Common myeloid progenitor, CD34-positive (primary cell): ENCODE results near the gene RHEB.

Experiments used
- CTCF ChIA-PET: fragments of 350-600 bp; sonication (Branson Sonifier 250); formaldehyde crosslinking; loops from one replicate; lab custom pipeline; 2021; ENCODE audit warnings: antibody characterized with exemption; lab: Charles Lee
- POLR2A ChIA-PET: fragments of 350-600 bp; sonication (Branson Sonifier 250); formaldehyde crosslinking; loops from one replicate; lab custom pipeline; 2021; ENCODE audit warnings: antibody characterized with exemption; lab: Charles Lee
- DNase-seq, 3 donors: peaks; one replicate each; pipeline versions ENCODE4 v3.0.0 to v3.0.0-alpha.2; 2013
- H3K27ac ChIP-seq, 2 experiments: 1 replicate in 1 of 2; 2 replicates in 1 of 2; pipeline ENCODE4 v1.7.0; 2013; ENCODE audit warnings: inconsistent platforms in 2 of 2, low read length in 2 of 2, mild to moderate bottlenecking in 2 of 2, low read depth in 1 of 2, moderate library complexity in 1 of 2; ENCODE audit not compliant: severe bottlenecking in 2 of 2, insufficient read depth in 1 of 2, poor library complexity in 1 of 2
- H3K27me3 ChIP-seq, 5 experiments: replicated peaks in 2 of 5; 1 replicate in 3 of 5; 2 replicates in 2 of 5; pipeline versions ENCODE4 v1.6.1 to v1.7.0; 2013; ENCODE audit warnings: low read length in 4 of 5, mild to moderate bottlenecking in 2 of 5, moderate library complexity in 2 of 5, inconsistent platforms in 1 of 5; ENCODE audit not compliant: insufficient read depth in 5 of 5, control insufficient read depth in 4 of 5
- H3K36me3 ChIP-seq, 4 experiments: 1 replicate in 2 of 4; 2 replicates in 2 of 4; pipeline versions ENCODE4 v1.6.1 to v1.7.0; 2013; ENCODE audit warnings: low read length in 3 of 4, control low read depth in 1 of 4, mild to moderate bottlenecking in 1 of 4; ENCODE audit not compliant: control insufficient read depth in 4 of 4, insufficient read depth in 4 of 4
- H3K4me1 ChIP-seq, 4 experiments: 1 replicate in 3 of 4; 2 replicates in 1 of 4; pipeline versions ENCODE4 v1.6.1 to v1.7.1; 2013; ENCODE audit warnings: low read length in 3 of 4, mild to moderate bottlenecking in 3 of 4, control low read depth in 1 of 4, inconsistent platforms in 1 of 4, moderate library complexity in 1 of 4; ENCODE audit not compliant: control insufficient read depth in 4 of 4, insufficient read depth in 4 of 4; ENCODE audit errors: control extremely low read depth in 1 of 4
- H3K4me3 ChIP-seq, 7 experiments: 1 replicate in 4 of 7; 2 replicates in 3 of 7; pipeline versions ENCODE4 v1.5.1 to v1.7.0; 2013; ENCODE audit warnings: mild to moderate bottlenecking in 7 of 7, low read length in 6 of 7, moderate library complexity in 6 of 7, inconsistent platforms in 2 of 7, low read depth in 2 of 7, control low read depth in 1 of 7; ENCODE audit not compliant: insufficient read depth in 4 of 7, control insufficient read depth in 1 of 7; ENCODE audit errors: extremely low read depth in 1 of 7
- H3K9me3 ChIP-seq, 5 experiments: 1 replicate in 4 of 5; 2 replicates in 1 of 5; pipeline versions ENCODE4 v1.6.1 to v1.7.1; 2013; ENCODE audit warnings: low read length in 4 of 5, mild to moderate bottlenecking in 2 of 5, inconsistent platforms in 1 of 5, low read depth in 1 of 5, moderate library complexity in 1 of 5; ENCODE audit not compliant: control insufficient read depth in 4 of 5, insufficient read depth in 2 of 5; ENCODE audit errors: control extremely low read depth in 1 of 5
- WGBS: methylation state at CpG from one replicate; pipeline ENCODE4 v1.1.5; 2013; ENCODE audit not compliant: insufficient coverage; 5-methylcytosine and 5-hydroxymethylcytosine counted together

The RHEB gene

DNA sequence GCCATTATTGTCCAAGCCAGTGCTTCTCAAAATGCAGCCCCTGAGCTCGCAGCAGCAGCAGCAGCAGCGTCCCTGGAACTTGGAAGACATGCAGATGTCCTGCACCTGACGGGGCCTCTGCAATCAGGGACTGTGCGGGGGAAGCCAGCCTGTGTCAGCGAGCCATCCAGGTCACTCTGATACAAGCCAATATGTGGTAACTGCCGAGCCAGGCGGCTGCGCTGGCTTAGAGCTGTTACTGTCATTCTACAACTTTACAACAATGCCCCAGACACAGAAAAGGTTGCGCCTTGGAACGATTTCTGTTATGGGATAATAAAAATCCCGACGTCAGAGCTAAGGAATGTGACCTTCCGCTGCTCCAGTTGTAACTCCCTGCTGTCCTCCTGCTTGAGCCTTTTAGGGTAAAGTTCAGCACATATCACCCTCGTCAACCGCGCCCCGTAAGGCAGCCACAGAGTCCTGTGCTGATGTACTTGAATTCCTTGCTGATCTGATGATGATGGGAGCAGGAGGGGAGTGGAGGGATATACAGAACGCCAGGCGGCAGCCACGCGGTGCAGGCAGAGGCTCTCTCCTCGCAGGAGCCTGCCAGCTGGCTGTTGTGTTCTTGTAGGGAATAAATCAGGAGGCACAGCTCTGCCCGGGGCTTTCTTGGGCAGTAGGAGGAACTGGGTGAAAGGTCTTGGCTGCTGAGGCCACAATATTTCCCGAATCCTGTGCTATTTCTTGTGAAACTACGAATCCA lies 59.8 kb downstream of the RHEB start:
- H3K27ac ChIP-seq: no peak overlapping the region
- WGBS: 46% methylated on average over 21 of the region's 25 CpGs
- H3K27me3 ChIP-seq: peaks cover 0 to 24% (median 0%) of the 10 kb centered on the region in 5 experiments
- peaks cover 0 to 24% (median 21%) of the 10 kb centered on the region in 5 experiments for H3K9me3 ChIP-seq
- no peak overlapping the region for H3K4me3 ChIP-seq
- H3K36me3 ChIP-seq: peaks cover 0 to 17% (median 3%) of the 10 kb centered on the region in 4 experiments
- ChIA-PET CTCF (interaction anchor here (1.1 to 1.8 kb wide), 3 partner anchors 10 to 105 kb away, joined by 3 to 5 read pairs (median 3); no protein-coding TSS in a partner anchor), POLR2A (no interaction called here)
- DNase-seq: no peak
- H3K4me1 ChIP-seq: peaks cover 0 to 3% (median 0%) of the 10 kb centered on the region in 4 experiments

DNA sequence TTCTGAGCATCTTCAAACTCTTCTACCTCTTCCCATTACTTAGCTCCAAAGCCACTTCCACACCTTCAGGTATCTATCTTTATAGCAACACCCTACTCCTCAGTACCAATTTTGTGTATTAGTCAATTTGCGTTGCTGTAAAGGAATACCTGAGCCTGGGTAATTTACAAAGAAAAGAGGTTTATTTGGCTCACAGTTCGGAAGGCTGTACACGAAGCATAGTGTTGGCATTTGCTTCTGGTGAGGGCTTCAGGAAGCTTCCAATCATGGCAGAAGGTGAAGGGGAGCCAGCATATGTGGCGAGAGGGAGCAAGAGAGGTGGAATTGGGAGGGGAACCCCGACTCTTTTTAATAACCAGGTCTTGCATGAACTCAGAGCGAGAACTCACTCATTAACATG lies 62.2 kb downstream of the RHEB start:
- WGBS: 100% methylated on average over 4 of the region's 6 CpGs
- peaks cover 0 to 8% (median 7%) of the 10 kb centered on the region in 5 experiments for H3K9me3 ChIP-seq
- H3K4me3 ChIP-seq: no peak overlapping the region
- CTCF ChIA-PET: interaction anchor here (0.7 to 1.4 kb wide), 3 partner anchors 8 to 89 kb away, joined by 3 to 6 read pairs (median 3); no protein-coding TSS in a partner anchor
- POLR2A ChIA-PET: no interaction called here
- H3K27me3 ChIP-seq: peaks cover 0 to 24% (median 0%) of the 10 kb centered on the region in 5 experiments
- H3K27ac ChIP-seq: no peak overlapping the region
- peaks cover 0 to 3% (median 0%) of the 10 kb centered on the region in 4 experiments for H3K4me1 ChIP-seq
- no peaks in the 10 kb centered on the region for H3K36me3 ChIP-seq
- no peak for DNase-seq

DNA sequence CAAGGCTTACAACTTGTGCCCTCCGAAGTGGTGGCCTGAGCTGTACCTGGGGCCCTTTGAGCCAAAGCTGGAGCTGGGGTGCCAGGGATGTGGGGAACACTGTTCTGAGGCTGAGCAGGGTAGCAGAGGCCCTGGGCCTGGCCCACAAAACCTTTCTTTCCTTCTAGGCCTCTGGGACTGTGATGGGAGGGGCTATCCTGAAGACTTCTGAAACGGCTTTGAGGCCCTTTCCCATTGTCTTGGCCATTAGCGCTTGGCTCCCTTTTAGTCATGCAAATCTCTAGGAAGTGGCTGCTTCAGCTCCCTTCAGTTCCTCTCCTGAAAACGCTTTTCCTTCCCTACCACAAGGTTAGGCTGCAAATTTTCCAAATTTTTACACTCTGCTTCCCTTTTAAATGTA lies 62.9 kb downstream of the RHEB start:
- Histone ChIP-seq H3K4me3 (no peak overlapping the region), H3K27ac (no peak overlapping the region), H3K27me3 (peaks cover 0 to 24% (median 0%) of the 10 kb centered on the region in 5 experiments), H3K9me3 (peaks cover 0 to 3% (median 0%) of the 10 kb centered on the region in 5 experiments), H3K4me1 (peaks cover 0 to 3% (median 0%) of the 10 kb centered on the region in 4 experiments), H3K36me3 (no peaks in the 10 kb centered on the region)
- no peak for DNase-seq
- WGBS: 94% methylated on average over 3 of the region's 4 CpGs
- CTCF ChIA-PET: interaction anchor here (0.7 kb wide), 1 partner anchor 10 kb away, joined by 3 read pairs; no protein-coding TSS in a partner anchor
- POLR2A ChIA-PET: no interaction called here

DNA sequence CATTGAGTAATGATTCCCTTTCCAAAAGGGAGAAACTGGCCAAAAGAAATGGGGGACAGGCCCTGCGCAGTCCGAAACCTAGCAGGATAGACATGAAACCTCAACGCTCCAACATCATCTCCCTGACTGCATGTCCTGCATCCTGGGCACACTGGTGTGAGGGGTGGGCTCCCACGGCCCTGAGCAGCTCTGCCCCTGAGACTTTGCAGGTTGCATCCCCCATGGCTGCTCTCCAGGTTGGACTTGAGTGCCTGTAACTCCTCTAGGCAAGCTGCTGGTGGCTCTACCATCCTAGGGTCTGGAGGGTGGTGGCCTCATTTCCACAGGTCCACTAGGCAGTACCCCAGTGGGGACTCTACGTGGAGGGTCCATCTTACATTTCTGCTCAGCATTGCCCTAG lies 63.4 kb downstream of the RHEB start:
- 100% methylated on average over 2 of the region's 5 CpGs for WGBS
- peaks cover 0 to 3% (median 0%) of the 10 kb centered on the region in 4 experiments for H3K4me1 ChIP-seq
- H3K27me3 ChIP-seq: peaks cover 0 to 22% (median 0%) of the 10 kb centered on the region in 5 experiments
- DNase-seq: no peak
- ChIA-PET POLR2A (no interaction called here), CTCF (no interaction called here)
- H3K9me3 ChIP-seq: peaks cover 0 to 3% (median 0%) of the 10 kb centered on the region in 5 experiments
- H3K36me3 ChIP-seq: no peaks in the 10 kb centered on the region
- H3K4me3 ChIP-seq: no peak overlapping the region
- no peak overlapping the region for H3K27ac ChIP-seq

DNA sequence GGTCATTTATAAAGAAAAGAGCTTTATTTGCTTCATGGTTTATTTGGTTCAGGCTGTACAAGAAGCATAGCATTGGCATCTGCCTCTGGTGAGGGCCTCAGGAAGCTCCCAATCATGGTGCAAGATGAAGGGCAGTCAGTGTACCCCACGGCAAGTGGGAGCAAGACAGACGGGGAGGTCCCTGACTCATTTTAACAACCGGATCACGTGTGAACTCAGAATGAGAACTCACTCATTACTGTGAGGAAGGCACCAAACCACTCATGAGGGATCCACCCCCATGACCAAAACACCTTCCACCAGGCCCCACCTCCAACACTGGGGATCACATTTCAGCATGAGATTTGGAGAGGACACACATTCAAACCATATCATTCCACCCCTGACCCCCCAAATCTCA lies 64.0 kb downstream of the RHEB start:
- CTCF ChIA-PET: interaction anchor here (0.7 kb wide), 1 partner anchor 352 kb away, joined by 3 read pairs; no protein-coding TSS in a partner anchor
- no peak for DNase-seq
- WGBS: 100% methylated on average over 1 of the region's 4 CpGs

DNA sequence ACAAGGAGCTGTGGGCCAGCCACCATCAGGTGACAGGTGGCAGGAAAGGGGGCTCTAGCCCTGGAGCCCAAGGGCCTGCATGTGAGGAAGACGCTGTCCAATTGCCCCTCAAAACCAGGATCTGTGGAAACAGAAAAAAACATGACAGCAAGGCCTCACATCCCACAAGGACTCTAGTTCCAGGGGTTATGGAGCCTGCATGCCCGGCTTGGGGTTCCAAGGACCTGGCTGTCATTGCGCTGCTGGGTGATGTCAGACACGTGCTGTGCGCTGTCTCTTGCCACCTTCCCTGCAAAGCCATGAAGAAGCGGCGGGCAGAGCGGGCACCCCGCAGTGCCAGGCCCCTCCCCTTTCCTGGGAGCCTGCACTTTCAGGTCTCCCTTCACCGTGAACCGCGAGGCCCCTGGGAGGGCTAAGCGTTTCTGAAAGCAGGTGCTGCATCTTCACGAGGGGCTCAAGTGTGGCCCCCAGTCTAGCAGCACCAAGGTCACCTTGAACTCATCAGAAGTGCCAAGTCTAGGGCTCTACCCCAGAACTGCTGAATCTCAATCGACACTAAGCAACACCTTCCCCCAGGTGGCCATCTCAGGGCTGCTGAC lies 64.7 kb downstream of the RHEB start:
- ChIA-PET POLR2A (no interaction called here), CTCF (interaction anchor here (0.7 kb wide), 1 partner anchor 140 kb away, joined by 3 read pairs; no protein-coding TSS in a partner anchor)
- WGBS: 98% methylated on average over 14 of the region's 15 CpGs
- H3K4me1 ChIP-seq: peaks cover 0 to 3% (median 0%) of the 10 kb centered on the region in 4 experiments
- no peak overlapping the region for H3K27ac ChIP-seq
- DNase-seq: no peak
- H3K9me3 ChIP-seq: peaks cover 0 to 3% (median 0%) of the 10 kb centered on the region in 5 experiments
- peaks cover 0 to 11% (median 0%) of the 10 kb centered on the region in 5 experiments for H3K27me3 ChIP-seq
- no peak overlapping the region for H3K4me3 ChIP-seq
- H3K36me3 ChIP-seq: no peaks in the 10 kb centered on the region

More for the DNA sequence above, 64.0 kb downstream of the RHEB start:
- no peak overlapping the region for H3K27ac ChIP-seq
- POLR2A ChIA-PET: no interaction called here
- H3K9me3 ChIP-seq: peaks cover 0 to 3% (median 0%) of the 10 kb centered on the region in 5 experiments
- H3K4me1 ChIP-seq: peaks cover 0 to 3% (median 0%) of the 10 kb centered on the region in 4 experiments
- peaks cover 0 to 18% (median 0%) of the 10 kb centered on the region in 5 experiments for H3K27me3 ChIP-seq
- no peak overlapping the region for H3K4me3 ChIP-seq
- H3K36me3 ChIP-seq: no peaks in the 10 kb centered on the region
